ENCODE data around the gene CSMD2. TPM values are rescaled to one million over a fixed set of nuclear protein-coding genes. Genes with fewer than 3 reads are reported as not detected.

CSMD2 gene
- total RNA-seq, 1 donor from 2014 or later, result 1.8 TPM

GRCh38 chr1:33696311-33696710, 468.7 kb downstream of the CSMD2 start:
- no peak overlapping the region for H3K4me3 Mint-ChIP-seq
- no peaks in the 10 kb centered on the region for H3K9me3 Mint-ChIP-seq
- no peaks in the 10 kb centered on the region for H3K4me1 Mint-ChIP-seq (ENCODE audit: unreplicated experiment)
- no peaks in the 10 kb centered on the region for H3K36me3 Mint-ChIP-seq
- H3K27me3 Mint-ChIP-seq, result peaks cover 42% of the 10 kb centered on the region
- TF ChIP-seq CTCF (conservative IDR thresholded peaks at IDR 0.05), result no peak
- DNase-seq (ENCODE audit: extremely low spot score, unreplicated experiment), result no peak
- H3K27ac Mint-ChIP-seq, result no peak overlapping the region

- no peak overlapping the region for H3K27ac Mint-ChIP-seq
- peaks cover 62% of the 10 kb centered on the region for H3K27me3 Mint-ChIP-seq
- no peak for TF ChIP-seq CTCF (conservative IDR thresholded peaks at IDR 0.05)
- no peak overlapping the region for H3K4me3 Mint-ChIP-seq
- no peaks in the 10 kb centered on the region for H3K4me1 Mint-ChIP-seq (ENCODE audit: unreplicated experiment)
- no peaks in the 10 kb centered on the region for H3K9me3 Mint-ChIP-seq
- DNase-seq (ENCODE audit: extremely low spot score, unreplicated experiment), result no peak
- no peaks in the 10 kb centered on the region for H3K36me3 Mint-ChIP-seq
Measured at GRCh38 chr1:33692206-33693188, 472.5 kb downstream of the CSMD2 start.

GRCh38 chr1:33687000-33687399, 478.0 kb downstream of the CSMD2 start:
- no peak for TF ChIP-seq CTCF (conservative IDR thresholded peaks at IDR 0.05)
- Mint-ChIP-seq H3K27ac (no peak overlapping the region), H3K36me3 (no peaks in the 10 kb centered on the region), H3K4me3 (no peak overlapping the region), H3K27me3 (peaks cover 48% of the 10 kb centered on the region), H3K4me1 (ENCODE audit: unreplicated experiment) (peaks cover 6% of the 10 kb centered on the region), H3K9me3 (no peaks in the 10 kb centered on the region)
- DNase-seq (ENCODE audit: extremely low spot score, unreplicated experiment), result no peak

DNA sequence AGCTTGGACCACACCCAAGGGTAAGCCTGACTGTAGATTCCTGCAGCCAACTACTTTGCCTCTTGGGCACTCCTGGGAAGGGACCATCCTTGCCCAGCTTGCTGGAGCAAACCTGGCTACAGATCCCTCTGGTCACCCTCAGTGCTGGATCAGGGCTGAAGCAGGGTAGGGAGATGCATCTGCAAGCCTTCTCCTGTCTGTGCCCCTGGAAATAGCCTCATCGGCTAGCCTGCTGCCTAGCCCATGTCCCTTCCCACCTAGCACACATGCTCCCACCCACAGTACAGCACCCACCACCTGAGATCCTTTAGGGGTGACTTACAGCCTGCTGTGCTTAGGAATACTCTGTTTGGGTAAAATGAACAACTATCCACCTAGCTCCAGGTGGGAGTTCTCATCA, 478.5 kb downstream of the CSMD2 start:
- Mint-ChIP-seq H3K4me1 (ENCODE audit: unreplicated experiment) (peaks cover 6% of the 10 kb centered on the region), H3K36me3 (no peaks in the 10 kb centered on the region), H3K4me3 (no peak overlapping the region), H3K27ac (no peak overlapping the region), H3K27me3 (peaks cover 46% of the 10 kb centered on the region), H3K9me3 (no peaks in the 10 kb centered on the region)
- DNase-seq (ENCODE audit: extremely low spot score, unreplicated experiment), result no peak
- no peak for TF ChIP-seq CTCF (conservative IDR thresholded peaks at IDR 0.05)

GRCh38 chr1:33685256-33685655, 479.8 kb downstream of the CSMD2 start:
- TF ChIP-seq CTCF (conservative IDR thresholded peaks at IDR 0.05), result no peak
- H3K4me1 Mint-ChIP-seq (ENCODE audit: unreplicated experiment), result peaks cover 6% of the 10 kb centered on the region
- H3K4me3 Mint-ChIP-seq, result no peak overlapping the region
- no peak overlapping the region for H3K27ac Mint-ChIP-seq
- no peaks in the 10 kb centered on the region for H3K36me3 Mint-ChIP-seq
- no peak for DNase-seq (ENCODE audit: extremely low spot score, unreplicated experiment)
- H3K9me3 Mint-ChIP-seq, result no peaks in the 10 kb centered on the region
- H3K27me3 Mint-ChIP-seq, result peaks cover 38% of the 10 kb centered on the region

Data from type B pancreatic cell (in vitro differentiated cells).